ENCODE results near the gene SPINK14. TPM values are rescaled to one million over a fixed set of nuclear protein-coding genes. Genes with fewer than 3 reads are reported as not detected.

SPINK14 gene
- total and polyA plus RNA-seq, 4 donors = not detected

GRCh38 chr5:148125641-148126040, 42.7 kb upstream of the SPINK14 start:
- Histone ChIP-seq H3K4me1 (ENCODE audit: control insufficient read depth in 4 of 4, insufficient read depth in 4 of 4, low read length in 3 of 4) (no peaks in the 10 kb centered on the region), H3K9ac (ENCODE audit: low read depth in 1 of 2, low read length in 2 of 2) (no peak overlapping the region), H3K27me3 (ENCODE audit: control insufficient read depth in 4 of 4, insufficient read depth in 4 of 4, low read length in 3 of 4) (no peaks in the 10 kb centered on the region), H3K9me3 (ENCODE audit: control insufficient read depth in 4 of 4, low read length in 3 of 4) (no peaks in the 10 kb centered on the region), H3K27ac (ENCODE audit: low read depth in 1 of 2, low read length in 2 of 2) (no peak overlapping the region), H3K4me3 (ENCODE audit: low read depth in 1 of 3, low read length in 3 of 3) (no peak overlapping the region), H3K36me3 (ENCODE audit: control insufficient read depth in 4 of 4, insufficient read depth in 3 of 4, low read depth in 1 of 4, low read length in 3 of 4) (no peaks in the 10 kb centered on the region)
- DNase-seq (ENCODE audit: low spot score) = no peak
- WGBS = 52% methylated on average over 3 of the region's 3 CpGs
- TF ChIP-seq JUND (IDR thresholded peaks at IDR 0.05) = no peak
- TF ChIP-seq, protein P1, sequence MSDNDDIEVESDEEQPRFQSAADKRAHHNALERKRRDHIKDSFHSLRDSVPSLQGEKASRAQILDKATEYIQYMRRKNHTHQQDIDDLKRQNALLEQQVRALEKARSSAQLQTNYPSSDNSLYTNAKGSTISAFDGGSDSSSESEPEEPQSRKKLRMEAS (IDR thresholded peaks at IDR 0.05) = peak; percentile 30

- whole genome bisulfite sequencing = 87% methylated on average over 5 of the region's 5 CpGs
- Histone ChIP-seq H3K27ac (ENCODE audit: low read depth in 1 of 2, low read length in 2 of 2) (no peak overlapping the region), H3K36me3 (ENCODE audit: control insufficient read depth in 4 of 4, insufficient read depth in 3 of 4, low read depth in 1 of 4, low read length in 3 of 4) (no peaks in the 10 kb centered on the region), H3K9me3 (ENCODE audit: control insufficient read depth in 4 of 4, low read length in 3 of 4) (no peaks in the 10 kb centered on the region), H3K4me3 (ENCODE audit: low read depth in 1 of 3, low read length in 3 of 3) (no peak overlapping the region), H3K4me1 (ENCODE audit: control insufficient read depth in 4 of 4, insufficient read depth in 4 of 4, low read length in 3 of 4) (no peaks in the 10 kb centered on the region), H3K9ac (ENCODE audit: low read depth in 1 of 2, low read length in 2 of 2) (no peak overlapping the region), H3K27me3 (ENCODE audit: control insufficient read depth in 4 of 4, insufficient read depth in 4 of 4, low read length in 3 of 4) (no peaks in the 10 kb centered on the region)
- no peak for TF ChIP-seq RXRA (IDR thresholded peaks at IDR 0.05)
- TF ChIP-seq HNF4G (IDR thresholded peaks at IDR 0.05) = no peak
- no peak for TF ChIP-seq YY1 (IDR thresholded peaks at IDR 0.05)
- no peak for TF ChIP-seq JUND (IDR thresholded peaks at IDR 0.05)
- TF ChIP-seq, protein P2, sequence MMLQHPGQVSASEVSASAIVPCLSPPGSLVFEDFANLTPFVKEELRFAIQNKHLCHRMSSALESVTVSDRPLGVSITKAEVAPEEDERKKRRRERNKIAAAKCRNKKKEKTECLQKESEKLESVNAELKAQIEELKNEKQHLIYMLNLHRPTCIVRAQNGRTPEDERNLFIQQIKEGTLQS (IDR thresholded peaks at IDR 0.05) = no peak
- no peak for TF ChIP-seq TAF1 (conservative IDR thresholded peaks at IDR 0.05)
- TF ChIP-seq RAD21 (IDR thresholded peaks at IDR 0.05) = no peak
- no peak for TF ChIP-seq FOXA1 (IDR thresholded peaks at IDR 0.05)
- TF ChIP-seq, protein P1 (IDR thresholded peaks at IDR 0.05) = no peak
- TF ChIP-seq, protein P3, sequence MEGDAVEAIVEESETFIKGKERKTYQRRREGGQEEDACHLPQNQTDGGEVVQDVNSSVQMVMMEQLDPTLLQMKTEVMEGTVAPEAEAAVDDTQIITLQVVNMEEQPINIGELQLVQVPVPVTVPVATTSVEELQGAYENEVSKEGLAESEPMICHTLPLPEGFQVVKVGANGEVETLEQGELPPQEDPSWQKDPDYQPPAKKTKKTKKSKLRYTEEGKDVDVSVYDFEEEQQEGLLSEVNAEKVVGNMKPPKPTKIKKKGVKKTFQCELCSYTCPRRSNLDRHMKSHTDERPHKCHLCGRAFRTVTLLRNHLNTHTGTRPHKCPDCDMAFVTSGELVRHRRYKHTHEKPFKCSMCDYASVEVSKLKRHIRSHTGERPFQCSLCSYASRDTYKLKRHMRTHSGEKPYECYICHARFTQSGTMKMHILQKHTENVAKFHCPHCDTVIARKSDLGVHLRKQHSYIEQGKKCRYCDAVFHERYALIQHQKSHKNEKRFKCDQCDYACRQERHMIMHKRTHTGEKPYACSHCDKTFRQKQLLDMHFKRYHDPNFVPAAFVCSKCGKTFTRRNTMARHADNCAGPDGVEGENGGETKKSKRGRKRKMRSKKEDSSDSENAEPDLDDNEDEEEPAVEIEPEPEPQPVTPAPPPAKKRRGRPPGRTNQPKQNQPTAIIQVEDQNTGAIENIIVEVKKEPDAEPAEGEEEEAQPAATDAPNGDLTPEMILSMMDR (IDR thresholded peaks at IDR 0.05; ENCODE audit: low read depth, low read length, missing input control) = no peak
- TF ChIP-seq GABPA (IDR thresholded peaks at IDR 0.05 in 1 of 2, conservative IDR thresholded peaks at IDR 0.05 in 1 of 2) = no peak
- TF ChIP-seq NR2F2 (IDR thresholded peaks at IDR 0.05) = no peak
- no peak for TF ChIP-seq SP1 (IDR thresholded peaks at IDR 0.05)
- no peak for TF ChIP-seq HNF4A (conservative IDR thresholded peaks at IDR 0.05)
- TF ChIP-seq, protein P4, sequence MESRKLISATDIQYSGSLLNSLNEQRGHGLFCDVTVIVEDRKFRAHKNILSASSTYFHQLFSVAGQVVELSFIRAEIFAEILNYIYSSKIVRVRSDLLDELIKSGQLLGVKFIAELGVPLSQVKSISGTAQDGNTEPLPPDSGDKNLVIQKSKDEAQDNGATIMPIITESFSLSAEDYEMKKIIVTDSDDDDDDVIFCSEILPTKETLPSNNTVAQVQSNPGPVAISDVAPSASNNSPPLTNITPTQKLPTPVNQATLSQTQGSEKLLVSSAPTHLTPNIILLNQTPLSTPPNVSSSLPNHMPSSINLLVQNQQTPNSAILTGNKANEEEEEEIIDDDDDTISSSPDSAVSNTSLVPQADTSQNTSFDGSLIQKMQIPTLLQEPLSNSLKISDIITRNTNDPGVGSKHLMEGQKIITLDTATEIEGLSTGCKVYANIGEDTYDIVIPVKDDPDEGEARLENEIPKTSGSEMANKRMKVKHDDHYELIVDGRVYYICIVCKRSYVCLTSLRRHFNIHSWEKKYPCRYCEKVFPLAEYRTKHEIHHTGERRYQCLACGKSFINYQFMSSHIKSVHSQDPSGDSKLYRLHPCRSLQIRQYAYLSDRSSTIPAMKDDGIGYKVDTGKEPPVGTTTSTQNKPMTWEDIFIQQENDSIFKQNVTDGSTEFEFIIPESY (IDR thresholded peaks at IDR 0.05) = no peak
- TF ChIP-seq EGR1 (IDR thresholded peaks at IDR 0.05; ENCODE audit: low read depth in 2 of 2) = no peak
- no peak for TF ChIP-seq FOXA2 (IDR thresholded peaks at IDR 0.05)
- TF ChIP-seq REST (IDR thresholded peaks at IDR 0.05) = no peak
- DNase-seq (ENCODE audit: low spot score) = no peak
Measured at GRCh38 chr5:148135091-148136048, 33.0 kb upstream of the SPINK14 start.
